WERI-Rb-1 (cell line): ENCODE results near the gene RGS3.

Source experiments
- DNase-seq: peaks from one replicate; pipeline ENCODE4 v3.0.0-alpha.2; 2020
- H3K27ac ChIP-seq: fragments of 250-450 bp; sonication (Bioruptor Pico); 2 replicates; pipeline ENCODE4 v1.5.1; 2020; ENCODE audit warnings: mild to moderate bottlenecking, moderate library complexity
- H3K27me3 ChIP-seq: fragments of 250-450 bp; sonication (Bioruptor Pico); 2 replicates; pipeline ENCODE4 v1.5.1; 2021; ENCODE audit warnings: mild to moderate bottlenecking, low read depth, moderate library complexity; ENCODE audit not compliant: insufficient read depth, severe bottlenecking
- H3K36me3 ChIP-seq: fragments of 250-450 bp; sonication (Bioruptor Pico); 2 replicates; pipeline ENCODE4 v1.5.1; 2020; ENCODE audit warnings: mild to moderate bottlenecking, moderate library complexity
- H3K4me3 ChIP-seq: 2 replicates; pipeline ENCODE4 v1.5.1; 2011; ENCODE audit warnings: low read depth, mild to moderate bottlenecking, control low read depth, low read length
- H3K9me3 ChIP-seq: fragments of 250-450 bp; sonication (Bioruptor Pico); 2 replicates; pipeline ENCODE4 v1.5.1; 2021; ENCODE audit warnings: mild to moderate bottlenecking, moderate library complexity; ENCODE audit not compliant: severe bottlenecking
- CTCF ChIP-seq: IDR thresholded peaks from 2 replicates; pipeline ENCODE4 v1.5.1; 2011; ENCODE audit warnings: low read depth, mild to moderate bottlenecking, control low read depth, inconsistent platforms, low read length

RGS3 gene

GRCh38 chr9:113598451-113598850 lies 134.9 kb downstream of the RGS3 start:
- no peak for DNase-seq
- Histone ChIP-seq H3K36me3 (peaks cover 16% of the 10 kb centered on the region), H3K4me3 (no peak overlapping the region), H3K27me3 (no peaks in the 10 kb centered on the region), H3K27ac (no peak overlapping the region), H3K9me3 (no peaks in the 10 kb centered on the region)
- TF ChIP-seq CTCF = no peak

GRCh38 chr9:113598883-113599282 lies 135.4 kb downstream of the RGS3 start:
- Histone ChIP-seq H3K27me3 (no peaks in the 10 kb centered on the region), H3K9me3 (no peaks in the 10 kb centered on the region), H3K4me3 (no peak overlapping the region), H3K36me3 (peaks cover 16% of the 10 kb centered on the region), H3K27ac (no peak overlapping the region)
- no peak for TF ChIP-seq CTCF
- no peak for DNase-seq

GRCh38 chr9:113599646-113600022 lies 136.1 kb downstream of the RGS3 start:
- H3K27ac ChIP-seq = no peak overlapping the region

GRCh38 chr9:113600023-113600823 lies 136.7 kb downstream of the RGS3 start:
- TF ChIP-seq CTCF = no peak
- H3K9me3 ChIP-seq = peaks cover 5% of the 10 kb centered on the region
- no peak for DNase-seq
- no peaks in the 10 kb centered on the region for H3K27me3 ChIP-seq
- H3K27ac ChIP-seq = no peak overlapping the region
- H3K4me3 ChIP-seq = no peak overlapping the region
- H3K36me3 ChIP-seq = peaks cover 16% of the 10 kb centered on the region

More at GRCh38 chr9:113599646-113600022, 136.1 kb downstream of the RGS3 start:
- H3K4me3 ChIP-seq = no peak overlapping the region
- TF ChIP-seq CTCF = no peak
- no peak for DNase-seq
- H3K9me3 ChIP-seq = peaks cover under 1% of the 10 kb centered on the region
- H3K27me3 ChIP-seq = no peaks in the 10 kb centered on the region
- H3K36me3 ChIP-seq = peaks cover 16% of the 10 kb centered on the region

GRCh38 chr9:113600871-113601614 lies 137.5 kb downstream of the RGS3 start:
- H3K27ac ChIP-seq = peak overlapping the region; percentile 77; the same call in 1 of the 2 replicates
- peaks cover 5% of the 10 kb centered on the region for H3K9me3 ChIP-seq
- no peak for DNase-seq
- H3K27me3 ChIP-seq = no peaks in the 10 kb centered on the region
- TF ChIP-seq CTCF = no peak
- H3K4me3 ChIP-seq = no peak overlapping the region
- H3K36me3 ChIP-seq = peaks cover 11% of the 10 kb centered on the region
